Measurements from ENCODE around the gene DPP6.

The DPP6 gene

GRCh38 chr7:154252046-154252445 is 199.8 kb downstream of the DPP6 start:
- DNase-seq = no peak

DNA sequence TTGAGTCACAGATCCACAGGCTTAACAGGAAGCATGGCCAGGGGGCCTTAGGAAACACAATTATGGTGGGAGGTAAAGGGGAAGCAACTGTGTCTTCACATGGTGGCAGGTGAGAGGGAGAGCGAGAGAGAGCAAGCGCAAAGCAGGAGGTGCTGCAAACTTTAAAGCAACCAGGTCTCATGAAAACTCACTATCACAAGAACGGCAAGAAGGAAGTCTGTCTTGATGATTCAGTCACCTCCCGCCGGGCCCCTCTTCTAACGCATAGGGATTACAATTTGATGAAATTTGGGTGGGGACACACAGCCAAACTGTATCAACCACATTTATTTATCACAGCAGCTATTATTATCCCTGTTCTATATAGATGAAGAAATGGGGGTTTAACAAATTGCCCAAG is 201.6 kb downstream of the DPP6 start:
- DNase-seq = no peak

- no peak for DNase-seq
Observed at GRCh38 chr7:154255324-154255723, 203.1 kb downstream of the DPP6 start.

DNA sequence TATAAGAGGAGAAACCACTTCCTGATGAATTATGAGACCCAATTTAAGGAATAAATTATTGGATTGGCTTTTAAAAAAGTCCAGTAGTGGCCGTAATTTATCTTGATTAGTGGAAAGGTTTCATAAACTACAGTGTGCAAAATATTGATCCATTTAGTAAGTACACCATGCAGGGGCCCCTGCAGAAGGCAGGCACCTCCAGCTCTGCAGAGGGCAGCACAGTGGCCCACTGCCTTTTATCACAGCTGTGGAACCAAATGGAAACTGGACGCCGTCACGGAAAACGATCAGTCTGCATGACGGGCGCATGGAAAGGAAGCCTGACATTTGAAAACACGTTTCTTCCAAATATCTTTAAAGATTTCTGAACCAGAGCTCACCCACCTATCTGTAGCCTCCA is 204.0 kb downstream of the DPP6 start:
- DNase-seq = no peak

DNA sequence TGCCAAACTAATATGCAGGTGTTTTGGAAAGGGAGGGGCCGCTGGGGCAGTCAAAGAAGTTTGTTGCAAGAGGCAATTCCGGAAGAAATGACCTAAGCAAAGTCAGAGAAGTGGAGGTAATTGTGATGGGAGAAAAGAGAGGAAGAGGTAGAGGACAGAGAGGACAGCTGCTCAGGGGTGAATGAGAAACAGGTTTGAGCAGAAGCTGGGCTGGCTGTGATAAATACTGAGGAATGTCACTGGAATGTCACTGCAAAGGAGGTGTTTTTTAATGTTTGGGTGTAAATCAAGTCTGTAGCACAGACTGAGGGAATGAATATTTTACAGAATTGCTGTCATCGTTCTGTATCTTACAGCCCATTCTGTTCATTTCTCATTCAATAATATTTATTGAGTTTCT is 207.2 kb downstream of the DPP6 start:
- no peak for DNase-seq

DNA sequence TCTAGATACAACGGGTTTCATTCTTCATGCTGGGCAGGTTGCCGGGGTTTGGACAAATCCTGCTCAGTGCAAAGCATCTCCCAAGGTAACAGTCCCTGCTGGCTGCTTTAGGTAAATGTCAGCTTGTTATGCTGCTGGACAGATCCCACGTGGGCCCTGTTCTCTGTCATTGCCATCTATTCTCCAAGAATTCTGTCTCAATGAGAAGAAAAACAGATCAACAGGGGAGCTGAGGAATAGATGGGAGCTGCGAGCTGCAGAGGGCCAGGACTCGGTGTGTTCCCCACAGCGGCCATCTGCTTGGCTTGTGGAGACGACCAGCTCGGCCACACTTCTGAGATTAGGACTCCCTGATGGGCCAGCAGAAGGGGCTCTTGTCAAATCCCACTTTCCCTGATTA is 235.2 kb downstream of the DPP6 start:
- no peak for DNase-seq

DNA sequence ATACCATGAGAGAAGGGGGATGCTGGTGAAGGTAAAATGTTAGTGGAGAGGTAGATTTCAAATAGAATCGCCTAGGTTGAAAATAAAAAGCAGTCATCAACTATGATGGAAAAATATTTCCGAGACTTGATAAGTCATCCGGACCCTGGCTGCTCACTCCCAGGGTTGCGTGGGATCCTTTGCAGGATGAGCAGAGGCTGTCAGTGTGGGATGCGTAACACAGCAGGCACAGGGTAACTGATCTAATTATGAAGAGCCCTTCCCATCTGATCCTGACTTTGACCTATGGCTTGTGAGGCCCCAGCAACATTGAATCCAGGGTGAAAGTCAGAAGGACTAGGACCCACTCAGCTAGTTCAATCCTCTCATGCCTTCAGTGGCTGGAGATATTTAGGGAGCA is 236.9 kb downstream of the DPP6 start:
- no peak for DNase-seq

DNA sequence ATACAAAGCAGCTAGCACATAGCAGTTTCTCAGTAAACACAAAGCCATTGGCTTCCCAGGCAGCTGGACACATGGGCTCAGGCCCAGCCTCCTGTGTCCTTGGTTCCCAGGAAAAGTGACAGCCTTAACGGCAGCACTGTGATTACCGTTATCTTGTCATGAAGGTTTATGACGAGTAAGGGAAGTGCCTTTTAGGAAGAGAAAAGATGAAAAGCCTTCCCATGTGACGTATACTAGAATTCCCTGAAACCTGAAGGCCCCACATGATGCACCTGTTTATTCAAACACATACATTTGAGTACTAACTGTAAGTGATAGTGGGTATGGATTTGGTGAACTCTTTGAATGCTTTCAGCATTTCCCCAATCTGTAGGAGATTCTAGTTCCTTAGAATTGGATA is 244.2 kb downstream of the DPP6 start:
- no peak for DNase-seq

- DNase-seq = no peak
Observed at GRCh38 chr7:154299736-154300135, 247.5 kb downstream of the DPP6 start.

DNA sequence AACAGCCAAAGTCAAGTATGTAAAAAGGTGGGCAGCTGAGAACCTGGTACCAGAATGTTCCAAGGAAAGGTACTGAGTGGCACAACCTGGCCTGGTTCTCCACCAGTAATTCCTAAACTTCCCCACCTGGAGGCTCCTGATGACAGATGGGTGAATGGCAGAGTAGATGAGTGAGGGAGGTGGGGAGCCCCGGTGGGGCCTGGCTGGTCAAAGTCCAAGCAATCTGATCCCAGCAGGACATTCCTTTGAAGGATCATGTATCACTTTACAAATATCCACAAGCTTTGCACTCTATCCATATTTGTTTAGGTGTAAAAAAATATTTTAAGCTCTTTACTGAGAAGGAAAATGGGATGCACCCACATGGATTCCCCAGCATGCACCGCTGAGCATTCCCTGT is 250.2 kb downstream of the DPP6 start:
- DNase-seq = no peak

DNA sequence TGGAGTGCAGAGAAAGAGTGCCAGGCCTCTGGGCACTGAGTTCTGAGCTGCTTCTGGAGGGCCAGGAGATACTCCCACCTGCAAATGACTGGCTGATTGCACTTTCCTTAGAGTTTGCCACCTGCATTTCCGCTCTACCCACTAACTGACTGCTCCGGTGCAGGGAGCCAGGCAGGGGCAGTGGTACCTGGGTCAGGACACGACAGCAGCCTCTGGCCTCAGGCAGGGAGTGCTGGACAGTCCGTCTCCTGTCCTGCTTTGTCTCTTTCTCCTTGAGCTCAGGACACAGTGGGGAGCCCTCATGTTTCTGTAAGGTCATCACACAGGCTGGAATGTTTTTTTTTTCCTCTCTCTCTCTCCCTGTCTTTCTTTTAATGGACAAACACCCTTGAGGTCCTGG is 252.0 kb downstream of the DPP6 start:
- DNase-seq = no peak

- no peak for DNase-seq
Observed at GRCh38 chr7:154304740-154305700, 252.8 kb downstream of the DPP6 start.

DNA sequence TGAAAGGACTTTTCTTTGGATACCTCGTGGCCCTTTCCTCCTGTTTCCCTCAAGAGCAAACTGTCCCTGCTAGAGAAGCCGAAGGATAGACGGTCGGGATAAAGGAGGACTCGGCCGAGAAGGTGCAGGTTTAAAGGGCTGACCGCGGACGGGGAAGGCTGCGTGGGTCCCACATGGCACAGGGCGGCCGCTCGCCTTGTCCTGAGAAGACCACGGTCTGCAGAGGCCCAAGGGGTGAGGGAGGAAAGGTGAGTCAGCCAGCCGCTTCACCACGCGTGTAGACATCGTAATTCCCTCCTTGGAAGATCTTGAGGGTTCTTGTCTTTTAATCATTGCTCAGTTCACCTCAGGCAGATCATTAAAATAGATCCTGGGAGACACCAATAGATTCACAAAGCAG is 253.8 kb downstream of the DPP6 start:
- DNase-seq = no peak

GRCh38 chr7:154308928-154309327 is 256.7 kb downstream of the DPP6 start:
- DNase-seq = no peak

DNA sequence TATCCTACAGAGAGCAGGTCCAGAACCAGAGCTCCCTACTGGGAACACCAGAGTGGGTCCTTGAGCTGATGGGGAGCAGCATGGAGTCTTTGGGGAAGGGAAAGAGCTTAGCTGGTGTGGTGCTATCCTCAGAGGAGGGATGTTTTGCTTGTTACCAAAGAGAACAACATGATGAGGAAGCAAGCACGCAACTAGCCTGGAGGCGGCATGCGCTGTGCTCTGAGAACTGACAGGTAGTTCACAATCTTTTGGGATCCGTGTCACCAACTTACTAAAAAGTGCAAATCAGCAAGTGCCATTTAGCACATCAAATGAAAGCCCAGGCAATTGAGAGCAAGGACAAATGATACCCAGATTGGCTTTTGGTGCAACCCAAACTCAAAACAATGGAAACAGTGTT is 257.9 kb downstream of the DPP6 start:
- no peak for DNase-seq

GRCh38 chr7:154324196-154324595 is 272.0 kb downstream of the DPP6 start:
- no peak for DNase-seq

- DNase-seq = no peak
Observed at GRCh38 chr7:154326421-154326820, 274.2 kb downstream of the DPP6 start.

DNA sequence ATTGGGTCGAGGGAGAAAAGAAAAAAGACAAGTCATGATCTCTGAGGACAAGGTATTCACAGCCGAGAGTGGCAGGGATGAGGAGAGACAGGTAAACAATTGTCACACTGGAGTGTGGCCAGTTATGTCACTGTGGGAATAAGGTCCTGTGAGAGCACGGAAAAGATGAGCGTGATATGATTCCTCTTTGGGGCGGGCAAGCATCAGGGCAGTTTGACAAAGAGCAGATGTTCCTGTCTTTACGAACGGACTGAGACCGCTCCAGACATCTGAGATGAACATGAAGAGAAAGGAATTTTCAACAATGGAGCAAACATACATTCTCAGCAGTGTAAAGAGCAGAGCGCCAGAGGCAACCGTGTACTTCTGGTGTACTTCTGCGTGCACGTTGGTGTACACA is 278.1 kb downstream of the DPP6 start:
- DNase-seq = no peak

- no peak for DNase-seq
Observed at GRCh38 chr7:154332811-154333580, 280.8 kb downstream of the DPP6 start.

DNA sequence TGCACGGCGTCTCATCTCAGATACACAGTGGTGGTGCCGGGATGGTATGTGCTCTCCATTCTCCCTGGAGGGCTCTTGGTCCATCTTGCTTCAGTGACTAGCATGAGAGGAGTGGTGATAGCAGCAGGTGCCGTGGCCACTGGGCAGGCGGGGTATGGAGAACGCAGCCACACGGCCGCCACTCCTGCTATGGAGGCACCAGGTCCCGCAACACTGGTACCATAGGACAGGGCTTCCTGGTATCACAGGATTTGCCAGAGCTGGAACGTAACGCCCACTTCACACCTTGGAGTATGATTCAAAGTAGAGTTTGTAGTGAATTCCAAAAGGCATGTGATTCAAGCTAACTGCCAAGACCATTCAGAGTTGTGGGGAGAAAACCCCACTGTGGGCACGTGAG is 284.1 kb downstream of the DPP6 start:
- no peak for DNase-seq

DNA sequence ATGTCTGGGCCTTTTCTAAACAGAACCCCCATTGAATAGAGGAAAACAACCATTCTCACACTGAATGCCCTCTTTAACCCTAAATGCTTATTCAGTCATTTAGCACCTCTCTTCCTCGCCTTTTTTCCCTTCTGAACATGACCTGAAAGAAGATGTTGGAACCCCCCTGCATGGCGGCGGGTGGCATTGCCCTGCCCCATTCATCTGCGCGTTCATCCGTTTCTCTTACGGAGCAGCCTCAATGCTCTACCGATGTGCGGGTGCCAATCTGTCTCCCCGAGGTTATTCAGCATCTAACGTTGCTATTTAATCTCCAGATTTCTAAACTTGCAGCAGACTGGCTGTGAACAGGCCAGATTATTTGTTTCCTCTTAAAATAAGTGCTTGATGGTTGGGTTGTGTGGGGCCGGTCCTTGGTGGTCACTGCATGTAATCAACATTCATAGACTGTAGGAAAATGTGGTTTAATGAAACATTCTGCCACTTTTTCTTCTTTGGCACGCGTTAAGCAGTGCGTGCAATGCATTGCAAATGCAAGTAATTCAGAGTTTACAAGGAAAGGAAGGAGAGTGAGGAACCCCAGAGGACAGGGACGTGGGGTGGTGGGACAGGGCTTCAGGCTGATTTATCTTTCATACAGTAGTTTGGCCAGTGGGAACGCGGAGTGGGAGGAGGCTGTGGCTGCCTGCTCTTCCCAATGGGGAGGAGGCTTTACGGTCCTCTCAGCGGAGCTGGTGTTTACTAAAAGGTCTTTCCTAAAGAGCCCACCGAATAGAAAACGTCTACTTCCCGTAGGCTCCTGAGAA is 286.7 kb downstream of the DPP6 start:
- DNase-seq = no peak

GRCh38 chr7:154342971-154343633 is 290.9 kb downstream of the DPP6 start:
- DNase-seq = no peak

Data from inflammatory macrophage treated with lipopolysaccharide for 4 hours (primary cell).